ENCODE results near the gene SNAP29.

DNA sequence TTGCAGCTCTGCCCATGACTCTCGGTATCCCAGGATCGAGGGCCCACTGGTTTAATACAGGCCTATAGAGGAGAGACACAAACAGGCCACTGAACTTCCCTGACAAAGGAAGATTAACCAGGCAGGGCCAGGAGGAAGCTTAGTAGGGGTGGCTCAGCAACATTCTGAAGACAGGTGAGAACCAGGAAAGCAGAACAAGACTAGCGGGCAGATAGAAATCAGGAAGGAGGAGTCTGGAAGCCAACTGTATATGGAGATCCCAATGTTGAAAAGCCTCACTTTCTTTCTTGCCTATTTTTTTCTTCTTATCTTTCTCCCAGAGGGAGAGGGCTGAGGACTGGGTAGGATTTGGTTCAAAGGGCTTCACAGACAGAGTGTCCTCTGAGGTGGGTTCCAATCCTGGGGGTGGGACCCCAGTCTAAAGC, 5.6 kb upstream of the SNAP29 start:
- TF ChIP-seq CTCF (conservative IDR thresholded peaks at IDR 0.05), result no peak
- TF ChIP-seq EZH2 (IDR thresholded peaks at IDR 0.05; ENCODE audit: low read depth), result no peak

Measured in PC-9 (cell line).